ENCODE data around the gene FANCE. TPM values are rescaled to one million over a fixed set of nuclear protein-coding genes. Genes with fewer than 3 reads are reported as not detected.
"Not testable (repeated sequence)": the region's sequence is repeated elsewhere in the genome, so short reads cannot be mapped to it uniquely, and the experiment has no call there.

FANCE gene
- total RNA-seq, 1 donor from 2014 or later, result 4.1 TPM

DNA sequence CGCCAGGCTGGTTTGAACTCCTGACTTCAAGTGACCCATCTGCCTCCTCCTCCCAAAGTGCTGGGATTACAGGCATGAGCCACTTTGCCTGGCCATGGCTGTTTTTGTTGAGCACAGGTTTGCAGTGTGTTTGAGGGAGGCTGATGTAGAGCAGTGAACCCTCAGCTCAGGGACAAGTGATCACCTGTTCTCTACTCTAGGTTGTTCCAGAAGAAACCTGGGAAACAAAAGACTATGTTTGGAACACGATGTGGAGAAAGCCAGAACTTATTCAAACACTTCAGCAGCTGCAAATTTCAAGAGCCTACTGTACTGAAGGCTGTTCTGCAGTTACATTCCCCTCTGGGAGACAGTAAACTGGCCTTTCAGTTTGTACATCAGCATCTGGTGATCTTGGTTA lies 55.9 kb downstream of the FANCE start:
- intact Hi-C loops (cut with DNase I), result no loop called here
- DNase-seq (ENCODE audit: missing footprints), result no peak
- ATAC-seq, result no peak

DNA sequence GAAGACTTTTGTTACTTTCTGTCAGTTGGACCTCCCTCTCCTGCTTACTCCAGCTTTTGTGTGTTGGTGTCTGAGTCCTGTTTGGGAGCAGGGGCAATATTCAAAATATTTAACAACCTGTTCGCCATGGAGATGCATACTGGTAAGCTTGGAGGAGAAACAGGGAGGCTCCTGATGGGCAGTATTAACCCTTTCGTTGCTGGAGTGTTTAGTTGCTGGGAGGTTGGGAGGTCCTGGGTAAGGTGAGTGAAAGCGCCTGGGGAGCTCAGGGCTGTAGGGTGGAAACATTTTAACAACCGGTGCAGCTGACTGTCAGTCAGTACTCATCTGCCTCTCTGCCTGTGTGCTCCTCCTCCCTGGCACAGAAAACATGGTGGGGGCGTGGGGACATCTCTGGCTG lies 56.4 kb downstream of the FANCE start:
- no peak for DNase-seq (ENCODE audit: missing footprints)
- no peak for ATAC-seq
- intact Hi-C loops (cut with DNase I), result no loop called here

- intact Hi-C loops (cut with DNase I), result no loop called here
- DNase-seq (ENCODE audit: missing footprints) (peak; percentile 14), ATAC-seq (no peak)
Measured at GRCh38 chr6:35510916-35511561, 58.9 kb downstream of the FANCE start.

GRCh38 chr6:35511562-35511941 lies 59.4 kb downstream of the FANCE start:
- no peak for ATAC-seq
- intact Hi-C loops (cut with DNase I), result no loop called here
- no peak for DNase-seq (ENCODE audit: missing footprints)

DNA sequence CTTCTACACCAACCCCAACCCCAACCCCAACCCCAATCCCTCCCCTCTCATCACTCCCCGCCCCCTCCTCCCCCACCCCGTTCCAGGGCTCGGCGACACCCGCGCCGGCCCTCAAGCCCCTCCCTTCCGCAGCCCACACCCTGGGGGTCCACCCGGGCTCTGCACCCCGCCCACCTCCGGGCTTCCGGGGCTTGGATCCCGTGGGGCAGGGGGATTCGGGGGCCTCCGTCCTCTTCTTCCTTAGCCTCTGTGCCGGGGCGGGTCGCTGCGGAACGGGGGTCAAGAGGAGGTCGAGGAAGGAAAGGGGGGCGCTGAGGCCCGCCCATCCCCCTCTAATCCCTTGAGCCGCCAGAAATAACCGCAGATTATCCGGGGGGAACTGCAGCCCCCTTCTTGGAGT lies 59.9 kb downstream of the FANCE start:
- no peak for DNase-seq (ENCODE audit: missing footprints)
- ATAC-seq, result no peak
- intact Hi-C loops (cut with DNase I), result no loop called here

DNA sequence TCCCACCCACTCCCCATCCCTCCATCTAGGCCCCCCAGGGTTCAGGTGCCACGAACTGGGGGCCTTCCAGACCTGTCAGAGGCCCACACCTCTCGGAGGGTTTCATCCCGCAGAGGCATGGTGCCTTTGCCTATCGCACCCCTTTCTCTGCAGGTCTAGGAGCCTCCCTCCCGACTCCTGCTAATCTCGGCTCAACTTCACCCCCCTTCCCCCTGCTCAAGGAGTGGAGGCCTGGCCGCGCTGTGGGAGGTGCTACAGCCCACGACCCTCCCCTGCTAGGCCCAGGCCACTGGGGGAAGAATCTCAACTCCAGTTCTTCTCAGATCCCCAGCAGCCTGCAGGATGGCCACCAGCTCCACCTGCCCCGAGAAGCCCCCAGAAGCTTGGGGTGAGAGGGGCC lies 60.6 kb downstream of the FANCE start, which contains the start of gene TULP1:
TSS of gene TULP1 (minus strand) at position 157 of the 400 bp plus-strand sequence. CDS start at position 119, 38 bp downstream.
- DNase-seq (ENCODE audit: missing footprints) (no peak), ATAC-seq (no peak)
- intact Hi-C loops (cut with DNase I), result no loop called here

- DNase-seq (ENCODE audit: missing footprints) (no peak), ATAC-seq (no peak)
- intact Hi-C loops (cut with DNase I), result no loop called here
Measured at GRCh38 chr6:35514587-35514986, 62.4 kb downstream of the FANCE start.

GRCh38 chr6:35515939-35516338 lies 63.8 kb downstream of the FANCE start:
- DNase-seq (ENCODE audit: missing footprints); ATAC-seq; intact Hi-C loops (cut with DNase I): not testable (repeated sequence)

Small RNA genes within 50 kb of the gene (microRNA-seq; reads per million reads assigned to microRNA genes)
- not detected for gene MIR7111

Other genes with a start within 250 kb of the FANCE start
- 10.3 TPM for gene SCUBE3, start 238.4 kb upstream of the FANCE start, total RNA-seq
- gene ZNF76, start 192.6 kb upstream of the FANCE start, total RNA-seq, result 36.0 TPM
- gene DEF6, start 154.5 kb upstream of the FANCE start, total RNA-seq, result 2.8 TPM
- 14.7 TPM for gene PPARD, start 109.8 kb upstream of the FANCE start, total RNA-seq
- gene RPL10A, start 16.1 kb downstream of the FANCE start, total RNA-seq, result 606 TPM
- gene TEAD3, start 44.7 kb downstream of the FANCE start, total RNA-seq, result 32.2 TPM
- gene TULP1, start 60.6 kb downstream of the FANCE start, total RNA-seq, result not detected
- 101 TPM for gene FKBP5, start 236.6 kb downstream of the FANCE start, total RNA-seq